Hepatocyte (in vitro differentiated cells): ENCODE data around the gene CD22.

Source experiments
- CTCF ChIP-seq: fragments of 200-600 bp; sonication (generic); IDR thresholded peaks from 2 replicates; pipeline ENCODE4 v1.5.1; 2016; ENCODE audit warnings: antibody characterized with exemption, mild to moderate bottlenecking; ENCODE audit not compliant: poor library complexity
- EZH2 ChIP-seq: fragments of 200-600 bp; sonication (generic); IDR thresholded peaks from 2 replicates; pipeline ENCODE4 v1.6.1; 2016; ENCODE audit warnings: antibody characterized with exemption, mild to moderate bottlenecking, borderline replicate concordance
- EZH2phosphoT487 ChIP-seq: fragments of 200-600 bp; sonication (generic); IDR thresholded peaks from one replicate; pipeline ENCODE4 v1.6.1; 2018; ENCODE audit warnings: antibody characterized with exemption, mild to moderate bottlenecking, low read depth, moderate library complexity; ENCODE audit not compliant: unreplicated experiment, severe bottlenecking

GRCh38 chr19:35302446-35302845, 26.5 kb upstream of the CD22 start:
- TF ChIP-seq CTCF: no peak
- TF ChIP-seq EZH2phosphoT487: no peak
- no peak for TF ChIP-seq EZH2
